Myocyte (in vitro differentiated cells): ENCODE results near the gene MYBPC1. TPM values are rescaled to one million over a fixed set of nuclear protein-coding genes. Genes with fewer than 3 reads are reported as not detected.

Experiments
- DNase-seq: peaks from one replicate; pipeline ENCODE4 v3.0.0-alpha.2; 2012; ENCODE audit warnings: low read depth
- total RNA-seq: library from RNA; depleted of rRNA; stranded (reverse); fragments of >200 nt; gene quantifications from 2 replicates; pipeline ENCODE4 v1.2.3, GENCODE V29; 2014

MYBPC1 gene
- total RNA-seq, 1 donor from 2014 or later: 8.4 TPM

DNA sequence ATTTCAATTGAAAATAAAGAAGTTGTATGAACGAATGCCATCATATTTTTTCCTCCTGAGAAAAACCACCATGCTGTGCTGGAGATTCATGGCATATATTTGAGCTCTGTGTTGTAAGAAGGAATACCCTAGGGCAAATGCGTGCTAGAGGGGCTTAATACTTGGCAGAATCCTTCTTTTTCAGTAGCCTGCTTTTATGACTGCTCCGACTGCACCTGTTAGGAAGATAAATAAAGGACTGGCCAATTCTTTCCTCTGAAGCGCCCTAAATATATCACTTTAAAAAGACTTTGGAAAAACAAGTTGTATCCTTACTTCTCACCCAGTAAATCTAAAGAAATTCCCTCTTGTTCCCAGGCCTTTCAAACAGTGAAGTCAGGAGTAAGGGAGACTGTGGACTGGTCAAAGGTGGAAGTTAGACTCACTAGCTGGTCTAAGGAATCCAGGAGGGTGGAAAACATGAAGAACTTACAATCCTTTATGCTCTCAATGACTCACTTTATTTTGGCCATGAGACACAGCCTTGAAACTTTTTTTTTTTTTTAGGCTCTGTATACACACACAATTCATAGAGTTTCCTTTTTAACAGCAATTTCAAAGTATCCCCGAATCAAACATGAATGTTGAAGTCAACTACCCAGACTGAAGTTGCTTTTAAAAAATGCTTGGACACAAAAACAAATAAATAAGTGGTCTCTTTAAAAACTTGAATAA lies 5.2 kb downstream of the MYBPC1 start:
- DNase-seq: peak; percentile 21

GRCh38 chr12:101604132-101604531 lies 9.4 kb downstream of the MYBPC1 start:
- DNase-seq: no peak

DNA sequence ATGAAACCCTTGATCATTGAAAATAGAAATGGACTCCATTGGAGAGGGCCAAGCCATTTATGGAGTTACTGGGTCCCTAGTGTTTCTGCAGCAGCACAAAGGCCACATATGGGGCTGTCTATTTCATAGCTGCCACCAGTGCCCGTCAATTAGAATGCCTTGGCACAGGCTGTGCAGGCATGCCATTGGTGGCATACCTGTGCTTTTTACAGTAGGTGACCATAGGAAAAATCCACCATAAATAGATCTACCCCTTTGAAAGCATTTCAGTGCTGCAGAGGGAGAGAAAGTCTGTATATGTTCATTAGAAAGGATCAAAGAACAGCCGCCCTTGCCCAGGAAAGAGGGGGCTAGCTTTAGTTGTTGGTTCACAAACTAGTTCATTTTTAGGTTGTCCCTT lies 13.1 kb downstream of the MYBPC1 start:
- DNase-seq: peak; percentile 12

DNA sequence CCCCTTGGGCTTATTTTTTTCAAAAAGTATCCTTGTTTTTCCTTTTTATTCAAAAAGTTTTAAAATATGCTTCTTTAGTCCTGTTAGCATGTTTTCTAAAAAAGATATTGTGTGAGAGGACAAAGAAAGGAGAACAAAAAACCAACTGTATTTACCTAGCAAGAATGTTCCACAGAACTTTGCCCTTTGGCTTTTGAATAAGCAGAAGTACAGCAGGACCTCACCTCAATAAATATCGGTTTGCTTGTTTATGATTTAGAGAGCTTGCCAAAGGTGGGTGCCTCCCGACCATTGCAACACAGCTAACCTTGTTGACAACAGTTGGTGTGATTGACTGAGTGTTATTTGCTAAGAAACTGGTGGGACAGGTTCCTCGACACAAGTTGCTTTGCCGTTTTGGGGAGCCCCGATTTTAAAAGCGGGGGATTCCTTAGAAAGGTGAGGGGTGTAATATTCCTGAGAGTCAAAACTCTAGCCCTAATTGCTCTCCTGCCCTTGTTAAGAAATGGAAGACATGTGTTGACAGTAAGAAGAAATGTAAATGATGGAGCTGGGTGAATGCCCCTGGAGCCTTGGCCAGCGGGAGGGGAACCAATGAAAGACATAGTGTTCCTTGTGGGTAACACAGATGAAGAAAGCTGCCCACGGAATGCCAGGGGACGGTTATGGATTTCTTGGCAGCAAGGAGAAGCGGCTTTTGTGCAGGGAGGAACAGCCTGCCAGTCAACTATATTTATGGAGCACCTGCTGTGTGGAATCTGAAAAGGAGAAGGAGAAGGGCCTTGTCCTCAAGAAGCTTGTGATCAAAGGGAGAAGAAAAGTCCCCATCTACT lies 13.7 kb downstream of the MYBPC1 start:
- peak; percentile 50 for DNase-seq

DNA sequence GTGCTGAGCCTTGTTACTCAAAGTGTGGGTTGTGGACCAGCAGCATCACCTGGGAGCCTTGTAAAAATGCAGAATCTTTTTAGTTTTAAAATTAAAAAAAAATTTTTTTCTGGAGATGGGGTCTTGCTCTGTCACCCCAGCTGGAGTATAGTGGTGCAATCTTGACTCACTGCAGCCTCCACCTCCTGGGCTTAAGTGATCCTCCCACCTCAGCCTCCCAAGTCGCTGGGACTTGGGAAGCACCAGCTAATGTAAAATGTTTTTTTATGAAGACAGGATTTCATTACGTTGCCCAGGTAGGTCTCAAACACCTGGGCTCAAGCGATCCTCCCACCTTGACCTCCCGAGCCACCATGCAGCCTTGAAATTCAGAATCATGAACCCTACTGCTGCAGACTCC lies 14.4 kb downstream of the MYBPC1 start:
- no peak for DNase-seq

DNA sequence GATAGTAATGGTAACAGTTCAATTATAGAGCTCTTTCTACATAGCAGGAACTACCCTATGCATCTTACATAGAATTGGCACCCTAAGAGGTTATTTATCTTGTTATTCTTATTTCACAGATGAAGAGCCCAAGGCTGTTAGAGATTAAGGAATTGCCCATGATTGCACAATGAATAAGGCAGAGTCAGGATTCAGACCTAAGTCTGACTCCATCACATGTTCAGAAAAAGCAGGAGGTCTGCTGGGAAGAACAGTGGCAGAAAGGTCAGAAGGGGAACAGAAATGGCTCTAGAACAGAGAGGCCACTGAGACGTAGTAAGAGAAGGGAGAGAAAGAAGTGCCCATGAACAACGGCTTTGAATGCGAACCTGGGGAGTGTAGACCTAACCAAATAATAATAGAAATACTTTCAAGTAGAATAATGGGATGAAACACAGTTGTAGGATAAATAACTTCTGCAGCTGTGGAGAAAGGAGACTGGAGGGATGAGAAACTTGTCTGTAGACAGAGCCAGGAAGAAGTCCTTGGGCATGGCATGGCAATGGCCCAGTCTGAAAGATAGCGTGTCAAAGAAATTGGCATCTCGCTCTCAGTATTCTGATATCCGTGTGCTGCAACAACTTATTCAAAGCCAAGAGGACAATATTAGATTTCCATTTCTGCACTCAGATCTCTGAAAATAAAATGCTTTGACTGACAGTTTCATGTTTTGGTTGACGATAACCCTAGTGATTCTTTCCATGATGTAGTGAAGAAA lies 17.6 kb downstream of the MYBPC1 start:
- no peak for DNase-seq

- no peak for DNase-seq
Measured at GRCh38 chr12:101616027-101616494, 21.3 kb downstream of the MYBPC1 start.

GRCh38 chr12:101619026-101619786 lies 24.4 kb downstream of the MYBPC1 start:
- no peak for DNase-seq

GRCh38 chr12:101619858-101620761 lies 25.3 kb downstream of the MYBPC1 start:
- DNase-seq: no peak

DNA sequence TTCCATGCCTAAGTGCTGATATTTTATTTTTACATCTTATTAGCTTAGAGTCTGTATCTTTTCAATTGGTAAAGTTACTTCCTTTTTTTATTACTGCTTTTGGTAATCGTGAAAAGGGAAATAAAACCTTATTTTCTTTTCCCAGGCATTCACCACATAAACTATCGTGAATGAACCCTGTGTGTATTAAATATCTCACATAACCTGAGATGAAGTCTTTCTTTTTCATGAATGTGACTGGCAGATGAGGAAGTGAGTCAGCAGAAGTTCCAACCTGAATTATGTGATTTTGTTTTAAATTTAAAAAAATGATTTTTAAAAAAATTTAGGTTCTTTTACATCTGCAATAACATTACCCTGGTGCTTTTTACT lies 26.0 kb downstream of the MYBPC1 start:
- DNase-seq: no peak

DNA sequence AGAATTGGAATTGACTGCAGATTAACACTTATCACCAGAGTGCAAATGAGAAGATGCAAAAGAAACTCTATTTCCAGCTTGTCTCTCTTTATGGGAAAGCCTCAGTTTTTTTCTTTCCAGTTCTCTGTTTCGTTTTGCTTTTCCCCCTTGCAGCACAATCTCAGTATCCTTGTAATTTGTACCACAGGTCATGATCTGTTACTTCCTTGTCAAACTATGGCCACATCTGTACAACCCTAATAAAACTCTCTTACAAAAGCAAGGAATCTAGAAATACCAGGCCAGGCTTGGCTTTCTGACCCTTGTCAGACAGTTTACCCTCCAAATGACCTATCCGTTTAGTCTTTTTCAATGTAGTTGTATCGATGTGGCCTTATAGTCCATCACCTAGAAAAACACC lies 33.9 kb downstream of the MYBPC1 start:
- no peak for DNase-seq

DNA sequence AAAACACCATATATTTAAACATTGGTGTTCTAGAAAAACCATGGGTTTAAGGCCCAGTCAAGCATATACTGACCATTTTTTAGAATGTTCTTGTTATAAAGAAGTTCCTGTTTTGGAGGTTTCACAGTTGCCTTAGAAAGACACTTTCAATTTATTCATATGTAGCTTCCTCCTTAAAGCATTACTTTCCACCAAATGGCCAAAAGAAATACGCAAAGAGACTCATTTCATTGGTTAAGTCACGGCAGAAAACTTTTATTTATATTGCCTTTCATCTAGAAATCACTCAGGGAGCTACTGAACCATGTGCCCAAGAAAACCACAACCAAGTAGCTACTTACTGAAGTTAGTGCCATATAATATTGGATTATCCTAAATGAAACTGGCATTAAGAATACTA lies 40.0 kb downstream of the MYBPC1 start:
- no peak for DNase-seq

- DNase-seq: no peak
Measured at GRCh38 chr12:101637936-101638335, 43.2 kb downstream of the MYBPC1 start.

GRCh38 chr12:101642115-101643067 lies 47.6 kb downstream of the MYBPC1 start:
- no peak for DNase-seq

GRCh38 chr12:101647711-101648110 lies 52.9 kb downstream of the MYBPC1 start:
- no peak for DNase-seq

DNA sequence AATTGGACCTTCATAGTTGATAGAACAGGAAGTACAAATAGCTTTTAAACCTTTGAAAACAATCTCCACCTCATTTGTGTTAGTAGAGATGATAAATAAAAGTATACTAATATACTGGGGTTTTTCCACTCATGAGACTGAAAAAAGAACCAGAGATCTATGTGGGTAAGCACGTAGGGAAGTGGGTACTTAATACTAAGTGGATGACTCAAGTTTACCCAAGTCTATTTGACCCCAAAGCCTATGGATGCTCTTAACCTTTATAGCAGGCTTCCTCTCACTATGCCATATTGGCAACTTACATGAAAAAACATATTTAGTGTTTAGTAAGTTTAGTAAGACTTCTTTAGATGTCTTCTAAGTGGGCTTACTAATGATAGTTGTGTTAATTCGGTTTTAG lies 53.4 kb downstream of the MYBPC1 start:
- no peak for DNase-seq

- DNase-seq: no peak
Measured at GRCh38 chr12:101650346-101651117, 55.8 kb downstream of the MYBPC1 start.

DNA sequence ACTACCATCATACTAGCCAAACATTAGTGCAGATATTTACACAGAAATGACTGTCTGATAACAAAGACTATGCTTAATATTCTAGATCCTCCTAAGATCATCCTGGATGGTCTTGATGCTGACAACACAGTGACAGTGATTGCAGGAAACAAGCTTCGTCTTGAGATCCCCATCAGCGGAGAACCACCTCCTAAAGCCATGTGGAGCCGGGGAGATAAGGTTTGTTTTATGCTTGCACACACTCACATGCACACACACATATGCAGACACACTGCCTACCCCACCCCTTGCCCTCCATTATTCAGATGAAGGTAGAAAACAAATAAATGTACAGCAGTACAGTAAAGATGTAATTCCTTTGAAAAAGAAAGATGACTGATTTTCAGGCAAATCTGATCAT lies 58.3 kb downstream of the MYBPC1 start:
- DNase-seq: no peak
